IgD-negative memory B cell (primary cell): ENCODE data around the gene MCCD1. TPM values are rescaled to one million over a fixed set of nuclear protein-coding genes. Genes with fewer than 3 reads are reported as not detected.
A peak's percentile ranks its signal among the peaks of the same experiment; 100 is the strongest.
"Not testable (repeated sequence)": the region's sequence is repeated elsewhere in the genome, so short reads cannot be mapped to it uniquely, and the experiment has no call there.

Experiments
- H3K27ac Mint-ChIP-seq, 3 donors: one replicate each; pipeline ENCODE4 v1.8.0; 2020 to 2022; ENCODE audit warnings: mild to moderate bottlenecking in 3 of 3, mixed read lengths in 3 of 3, moderate library complexity in 1 of 3
- H3K27me3 Mint-ChIP-seq: one replicate; pipeline ENCODE4 v1.8.0; 2021; ENCODE audit warnings: mixed read lengths
- H3K36me3 Mint-ChIP-seq: one replicate; pipeline ENCODE4 v1.8.0; 2020; ENCODE audit warnings: mild to moderate bottlenecking, mixed read lengths
- H3K4me1 Mint-ChIP-seq, 3 donors: one replicate each; pipeline ENCODE4 v1.8.0; 2020 to 2022; ENCODE audit warnings: mixed read lengths in 3 of 3, mild to moderate bottlenecking in 1 of 3
- H3K4me3 Mint-ChIP-seq, 4 donors: one replicate each; pipeline ENCODE4 v1.8.0; 2020 to 2022; ENCODE audit warnings: mild to moderate bottlenecking in 4 of 4, mixed read lengths in 4 of 4, moderate library complexity in 3 of 4
- H3K9me3 Mint-ChIP-seq, 3 donors: one replicate each; pipeline ENCODE4 v1.8.0; 2020 to 2021; ENCODE audit warnings: mixed read lengths in 3 of 3, mild to moderate bottlenecking in 1 of 3
- polyA plus RNA-seq: library from polyadenylated mRNA; unstranded; fragments of 300-500 nt; fragmentation: Illumina TruSeq; gene quantifications from one replicate; pipeline ENCODE4 v1.2.3, GENCODE V29; 2021

MCCD1 gene
- polyA plus RNA-seq, 1 donor from 2014 or later: not detected

DNA sequence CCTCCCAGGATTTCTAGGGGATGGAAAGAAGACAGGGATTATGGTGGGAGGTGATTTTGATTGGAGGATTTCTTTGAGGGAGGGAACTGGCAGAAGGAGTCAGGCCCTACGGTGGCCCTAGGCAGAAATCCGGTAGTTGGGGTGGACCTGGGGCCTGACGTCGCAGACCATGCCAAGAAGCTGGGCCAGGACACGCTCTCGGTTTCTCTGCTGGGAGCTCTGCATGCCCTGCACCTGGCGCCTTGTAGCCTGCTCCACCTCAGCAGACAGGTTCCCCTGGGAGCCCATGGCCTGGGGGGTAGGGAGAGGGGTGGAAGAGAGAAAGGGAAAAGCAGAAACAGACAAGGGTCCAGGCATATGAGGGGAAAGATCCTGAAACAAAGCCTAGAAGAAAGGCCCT is 16.5 kb downstream of the MCCD1 start:
- Mint-ChIP-seq H3K27me3 (peaks cover 1% of the 10 kb centered on the region), H3K36me3 (no peaks in the 10 kb centered on the region), H3K9me3 (no peaks in the 10 kb centered on the region), H3K27ac (peak overlapping the region in 1 of 3 donors; percentile 88), H3K4me3 (peak overlapping the region in 2 of 4 donors; percentile 76 to 92), H3K4me1 (peaks cover 28 to 34% (median 32%) of the 10 kb centered on the region in 3 donors)

DNA sequence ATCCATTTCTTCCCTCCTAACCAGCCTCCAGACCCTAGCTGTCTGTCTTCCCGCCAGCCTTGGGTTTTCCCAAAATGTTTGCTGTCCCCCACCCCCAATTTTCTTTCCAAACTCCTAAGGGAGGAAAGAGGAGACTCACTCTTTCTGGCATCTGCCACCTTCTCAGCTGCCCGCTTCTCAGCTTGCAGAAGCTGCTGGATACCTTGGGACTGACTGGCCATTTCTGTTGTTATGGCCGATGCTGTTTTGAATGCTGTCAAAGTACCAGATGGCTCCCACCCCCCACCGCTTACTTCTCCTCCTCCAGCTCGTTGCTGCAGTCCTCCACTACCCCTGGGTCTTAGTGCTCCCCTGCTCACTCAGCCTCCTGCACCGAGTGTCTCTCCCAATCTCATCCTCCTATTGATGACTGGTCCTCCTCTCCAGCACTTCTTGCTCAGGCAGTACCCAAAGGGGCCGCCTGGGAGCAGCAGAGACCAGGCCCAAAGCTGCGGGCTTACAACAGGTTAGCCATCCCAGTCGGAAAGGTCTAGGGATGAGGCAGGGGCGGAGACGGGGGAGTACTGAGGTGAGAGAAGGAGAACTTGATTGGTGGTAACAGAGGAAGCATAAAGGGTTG is 17.7 kb downstream of the MCCD1 start, which contains the start of gene ATP6V1G2:
TSS of gene ATP6V1G2 (minus strand) at position 270 of the 619 bp plus-strand sequence. CDS start at position 221, 49 bp downstream.
- peaks cover 1% of the 10 kb centered on the region for H3K27me3 Mint-ChIP-seq
- peak within 1 kb of the TSS; percentile 76 to 98 (median 88) for H3K4me3 Mint-ChIP-seq
- no peaks in the 10 kb centered on the region for H3K9me3 Mint-ChIP-seq
- H3K27ac Mint-ChIP-seq: peak within 1 kb of the TSS; percentile 86 to 97 (median 88)
- no peaks in the 10 kb centered on the region for H3K36me3 Mint-ChIP-seq
- H3K4me1 Mint-ChIP-seq: peaks cover 23 to 29% (median 29%) of the 10 kb centered on the region in 3 donors

DNA sequence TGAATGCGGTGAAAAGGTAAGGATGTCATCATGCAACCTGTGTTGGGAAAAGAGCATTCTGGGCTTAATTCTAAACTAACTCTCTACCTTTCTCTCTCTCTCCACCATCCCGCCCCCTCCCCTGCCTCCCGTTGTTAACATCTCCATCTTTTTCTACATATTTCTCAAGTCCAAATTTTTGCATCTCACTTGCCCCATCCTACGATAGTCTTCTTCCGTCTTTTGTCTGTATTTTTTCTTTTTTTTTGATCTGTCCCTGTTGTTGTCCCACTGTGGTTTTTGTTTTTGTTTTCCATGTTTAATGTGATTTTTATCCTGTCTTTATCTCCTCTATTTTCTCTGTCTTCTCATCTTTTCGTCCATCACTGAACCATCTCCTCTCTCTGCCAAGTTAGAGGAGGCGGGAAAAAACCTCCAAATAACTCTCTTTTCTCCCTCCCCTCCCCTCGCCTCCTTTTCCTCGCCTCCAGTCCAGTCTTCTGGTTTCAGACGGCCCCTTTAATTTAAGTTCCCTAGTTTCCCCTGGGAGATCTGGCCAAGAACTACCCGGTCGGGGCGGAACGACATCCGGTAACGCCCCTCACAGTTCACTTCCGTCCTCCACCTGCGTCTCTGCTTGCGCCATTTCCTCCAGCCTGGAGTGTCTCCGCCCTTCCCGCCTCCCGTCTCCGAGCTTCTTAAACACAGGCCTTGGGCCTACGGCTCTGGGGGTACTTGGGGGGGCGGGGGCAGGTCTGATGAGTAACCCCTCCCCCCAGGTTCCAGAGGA is 18.4 kb downstream of the MCCD1 start, which contains the start of gene NFKBIL1:
TSS of gene NFKBIL1 (plus strand) at position 651 of the 769 bp plus-strand sequence. CDS start at position 738, 87 bp downstream.
- Mint-ChIP-seq H3K27me3 (peaks cover 1% of the 10 kb centered on the region), H3K4me3 (peak within 1 kb of the TSS; percentile 76 to 98 (median 88)), H3K9me3 (no peaks in the 10 kb centered on the region), H3K36me3 (no peaks in the 10 kb centered on the region), H3K4me1 (peaks cover 19 to 32% (median 30%) of the 10 kb centered on the region in 3 donors), H3K27ac (peak within 1 kb of the TSS; percentile 86 to 97 (median 88))

DNA sequence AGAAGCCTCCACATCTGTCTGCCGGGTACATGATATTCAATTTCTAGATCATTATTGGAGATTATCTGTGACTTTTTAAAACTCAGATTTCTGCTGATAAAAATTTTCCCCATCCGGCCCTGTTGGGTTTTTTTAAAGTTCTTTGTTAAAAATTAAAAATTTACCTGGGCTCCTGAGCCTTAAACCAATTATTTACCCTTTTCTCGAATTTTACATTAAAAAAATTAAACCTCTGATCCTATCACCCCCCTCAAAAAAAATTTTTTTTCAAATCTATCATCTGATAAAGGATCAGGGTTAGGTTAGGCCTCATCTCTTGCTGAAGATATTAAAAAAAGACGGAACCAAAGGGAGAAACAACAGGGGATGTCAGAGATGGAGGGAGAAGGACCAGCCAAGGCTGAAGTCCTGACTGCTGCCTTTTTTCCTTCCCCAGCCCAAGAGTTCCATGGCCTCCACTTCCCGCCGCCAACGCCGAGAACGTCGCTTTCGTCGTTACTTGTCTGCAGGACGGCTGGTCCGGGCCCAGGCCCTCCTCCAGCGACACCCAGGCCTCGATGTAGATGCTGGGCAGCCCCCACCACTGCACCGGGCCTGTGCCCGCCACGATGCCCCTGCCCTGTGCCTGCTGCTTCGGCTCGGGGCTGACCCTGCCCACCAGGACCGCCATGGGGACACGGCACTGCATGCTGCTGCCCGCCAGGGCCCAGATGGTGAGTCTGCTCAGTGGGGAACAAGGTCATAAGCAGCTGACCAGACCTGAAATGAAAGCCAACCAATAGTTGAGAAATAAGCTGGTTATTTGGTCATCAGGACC is 19.2 kb downstream of the MCCD1 start:
- peaks cover 16 to 32% (median 29%) of the 10 kb centered on the region in 3 donors for H3K4me1 Mint-ChIP-seq
- peaks cover 1% of the 10 kb centered on the region for H3K27me3 Mint-ChIP-seq
- peak overlapping the region; percentile 76 to 98 (median 88) for H3K4me3 Mint-ChIP-seq
- H3K36me3 Mint-ChIP-seq: no peaks in the 10 kb centered on the region
- H3K9me3 Mint-ChIP-seq: no peaks in the 10 kb centered on the region
- peak overlapping the region; percentile 86 to 97 (median 88) for H3K27ac Mint-ChIP-seq

DNA sequence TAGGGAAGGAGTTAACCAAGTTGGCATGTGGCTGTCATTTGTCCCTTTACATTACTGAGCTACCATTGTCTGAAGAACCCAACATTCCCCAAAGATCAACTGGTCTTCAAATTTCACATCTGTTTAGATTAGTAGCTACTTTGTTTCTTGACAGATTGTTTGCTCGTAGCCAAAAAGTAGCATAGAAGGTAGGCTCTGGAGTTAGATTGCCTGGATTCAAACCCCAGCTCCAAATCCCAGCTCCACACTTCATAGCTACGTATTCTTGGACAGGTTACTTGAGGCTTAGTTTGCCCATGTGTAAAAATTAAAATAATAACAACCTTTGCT is 19.7 kb downstream of the MCCD1 start:
- Mint-ChIP-seq H3K4me1 (peaks cover 16 to 29% (median 25%) of the 10 kb centered on the region in 3 donors), H3K36me3 (no peaks in the 10 kb centered on the region), H3K4me3 (peak overlapping the region in 1 of 4 donors; percentile 41), H3K9me3 (no peaks in the 10 kb centered on the region), H3K27me3 (peaks cover 1% of the 10 kb centered on the region), H3K27ac (peak overlapping the region in 2 of 3 donors; percentile 40 to 88)

DNA sequence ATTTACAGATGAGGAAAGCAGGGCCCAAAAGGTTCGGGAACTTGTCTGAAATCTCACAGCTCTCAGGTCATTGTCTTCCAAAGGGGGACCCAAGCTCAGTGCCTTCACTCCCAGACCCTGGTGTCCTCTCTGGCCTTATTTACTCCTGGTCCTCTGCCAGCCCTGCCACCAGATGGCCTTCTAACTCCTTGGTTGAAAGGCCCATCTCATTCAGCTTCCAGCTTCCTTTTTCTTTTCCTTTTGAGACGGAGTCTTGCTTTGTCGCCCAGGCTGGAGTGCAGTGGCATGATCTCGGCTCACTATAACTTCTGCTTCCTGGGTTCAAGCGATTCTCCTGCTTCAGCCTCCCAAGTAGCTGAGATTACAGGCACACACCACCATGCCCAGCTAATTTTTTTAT is 22.6 kb downstream of the MCCD1 start:
- not testable (repeated sequence) for H3K27me3 Mint-ChIP-seq, H3K9me3 Mint-ChIP-seq, H3K36me3 Mint-ChIP-seq
- H3K27ac Mint-ChIP-seq: peak overlapping the region; percentile 58 to 88 (median 59)
- peaks cover 20 to 35% (median 25%) of the 10 kb centered on the region in 3 donors for H3K4me1 Mint-ChIP-seq
- H3K4me3 Mint-ChIP-seq: peak overlapping the region; percentile 40 to 84 (median 77)

DNA sequence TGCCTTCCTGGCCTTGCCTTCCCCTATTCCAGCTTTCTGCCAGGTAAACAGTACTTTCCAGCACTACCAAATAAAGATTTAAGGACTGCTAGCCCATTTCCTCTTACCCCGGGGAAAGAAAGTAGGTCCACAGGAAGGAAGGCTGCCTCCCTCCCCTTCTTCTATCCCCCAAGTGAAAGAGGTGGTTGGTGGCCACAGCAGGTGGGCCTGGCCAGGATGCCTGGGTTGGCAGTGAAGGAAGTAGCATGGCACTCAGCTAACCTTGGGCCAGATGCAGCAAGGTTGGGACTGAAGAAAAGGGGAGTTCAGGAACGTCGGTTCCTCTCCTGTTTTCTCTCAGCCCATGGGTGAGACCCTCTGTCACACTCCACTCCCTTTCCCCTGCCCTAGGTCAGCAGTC is 27.5 kb downstream of the MCCD1 start:
- H3K27me3 Mint-ChIP-seq: no peaks in the 10 kb centered on the region
- peak overlapping the region in 1 of 3 donors; percentile 45 for H3K27ac Mint-ChIP-seq
- no peaks in the 10 kb centered on the region for H3K9me3 Mint-ChIP-seq
- peaks cover 34 to 52% (median 44%) of the 10 kb centered on the region in 3 donors for H3K4me1 Mint-ChIP-seq
- H3K4me3 Mint-ChIP-seq: peak overlapping the region in 1 of 4 donors; percentile 13
- peaks cover 2% of the 10 kb centered on the region for H3K36me3 Mint-ChIP-seq

DNA sequence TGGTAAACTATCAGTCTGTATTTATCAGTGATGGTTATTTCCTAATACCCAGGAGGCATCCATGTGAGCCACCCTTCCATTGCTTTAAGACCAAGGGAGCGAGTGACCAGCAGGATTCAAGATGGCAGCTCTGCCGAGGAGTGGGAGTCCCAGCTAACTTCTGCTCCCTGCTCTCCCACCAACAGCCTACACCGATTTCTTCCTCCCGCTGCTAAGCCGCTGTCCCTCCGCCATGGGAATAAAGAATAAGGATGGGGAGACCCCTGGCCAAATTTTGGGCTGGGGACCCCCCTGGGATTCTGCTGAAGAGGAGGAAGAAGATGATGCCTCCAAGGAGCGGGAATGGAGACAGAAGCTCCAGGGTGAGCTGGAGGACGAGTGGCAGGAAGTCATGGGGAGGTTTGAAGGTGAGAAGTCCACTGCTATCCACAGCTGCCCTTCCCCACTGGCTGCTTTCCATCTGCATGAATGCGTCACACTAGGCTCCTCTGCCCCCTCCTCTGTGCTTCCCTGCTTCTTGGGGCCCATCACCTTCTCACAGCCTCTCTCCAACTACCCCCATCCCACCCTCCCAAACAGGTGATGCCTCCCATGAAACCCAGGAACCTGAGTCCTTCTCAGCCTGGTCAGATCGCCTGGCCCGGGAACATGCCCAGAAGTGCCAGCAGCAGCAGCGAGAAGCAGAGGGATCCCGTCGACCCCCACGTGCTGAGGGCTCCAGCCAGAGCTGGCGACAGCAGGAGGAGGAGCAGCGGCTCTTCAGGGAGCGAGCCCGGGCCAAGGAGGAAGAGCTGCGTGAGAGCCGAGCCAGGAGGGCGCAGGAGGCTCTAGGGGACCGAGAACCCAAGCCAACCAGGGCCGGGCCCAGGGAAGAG is 28.9 kb downstream of the MCCD1 start:
- Mint-ChIP-seq H3K27ac (peak overlapping the region in 1 of 3 donors; percentile 98), H3K4me1 (peaks cover 38 to 55% (median 49%) of the 10 kb centered on the region in 3 donors), H3K9me3 (no peaks in the 10 kb centered on the region), H3K4me3 (peak overlapping the region in 3 of 4 donors; percentile 32 to 94 (median 88)), H3K36me3 (peaks cover 5% of the 10 kb centered on the region), H3K27me3 (no peaks in the 10 kb centered on the region)

DNA sequence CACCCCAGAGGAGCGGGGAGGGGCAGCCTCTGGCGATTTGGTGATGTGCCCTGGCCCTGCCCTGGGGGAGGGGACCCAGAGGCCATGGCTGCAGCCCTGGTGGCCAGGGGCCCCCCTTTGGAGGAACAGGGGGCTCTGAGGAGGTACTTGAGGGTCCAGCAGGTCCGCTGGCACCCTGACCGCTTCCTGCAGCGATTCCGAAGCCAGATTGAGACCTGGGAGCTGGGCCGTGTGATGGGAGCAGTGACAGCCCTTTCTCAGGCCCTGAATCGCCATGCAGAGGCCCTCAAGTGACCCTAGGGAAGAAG is 29.5 kb downstream of the MCCD1 start:
- peak overlapping the region in 2 of 3 donors; percentile 95 to 98 for H3K27ac Mint-ChIP-seq
- H3K4me3 Mint-ChIP-seq: peak overlapping the region; percentile 84 to 96 (median 91)
- peaks cover 43 to 60% (median 53%) of the 10 kb centered on the region in 3 donors for H3K4me1 Mint-ChIP-seq
- no peaks in the 10 kb centered on the region for H3K9me3 Mint-ChIP-seq
- H3K27me3 Mint-ChIP-seq: no peaks in the 10 kb centered on the region
- H3K36me3 Mint-ChIP-seq: peaks cover 5% of the 10 kb centered on the region

DNA sequence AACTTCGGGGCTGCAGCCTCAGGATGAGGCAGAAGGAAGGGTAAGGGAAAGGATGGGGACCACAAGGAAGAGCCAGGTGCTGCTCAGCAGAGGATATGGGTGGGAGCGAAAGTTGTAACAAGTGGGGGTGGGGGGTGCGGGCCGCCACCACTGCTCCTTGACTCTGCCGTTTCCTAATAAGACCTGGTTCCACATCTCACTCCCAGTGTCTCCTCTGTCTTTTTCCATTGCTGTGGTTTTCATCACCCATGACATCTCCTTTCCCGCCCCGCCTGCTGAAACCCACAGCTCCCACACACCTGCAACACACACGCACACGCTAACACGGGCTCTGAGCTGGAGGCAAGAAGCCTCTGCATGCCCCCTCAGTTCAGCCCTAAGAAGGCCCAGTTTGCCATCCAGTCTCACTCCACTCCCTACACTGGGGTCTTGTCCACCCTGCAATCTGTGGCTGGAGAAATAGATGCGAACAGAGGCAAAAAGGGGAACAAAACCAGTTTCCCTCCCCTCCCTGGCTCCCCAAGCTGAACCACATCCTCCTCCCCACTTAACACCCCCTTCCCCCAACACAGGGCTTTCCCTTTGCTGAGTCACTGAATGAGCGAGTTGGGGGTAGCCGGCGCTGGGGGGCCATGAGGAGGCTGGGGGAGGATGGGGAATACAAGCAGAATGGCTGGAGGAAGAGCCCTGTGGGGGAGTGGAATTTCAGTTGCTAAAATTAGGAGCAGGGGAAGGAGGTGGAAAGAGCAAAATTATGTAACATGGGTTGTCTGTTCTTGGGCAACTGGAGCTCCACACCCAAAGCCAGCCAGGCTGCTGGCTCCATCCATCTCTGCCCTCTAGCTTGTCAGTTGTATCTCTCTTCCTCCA is 30.1 kb downstream of the MCCD1 start:
- Mint-ChIP-seq H3K36me3 (peaks cover 6% of the 10 kb centered on the region), H3K4me1 (peaks cover 47 to 64% (median 58%) of the 10 kb centered on the region in 3 donors), H3K9me3 (no peaks in the 10 kb centered on the region), H3K4me3 (peak overlapping the region; percentile 84 to 96 (median 91)), H3K27me3 (no peaks in the 10 kb centered on the region), H3K27ac (peak overlapping the region; percentile 94 to 98 (median 95))

DNA sequence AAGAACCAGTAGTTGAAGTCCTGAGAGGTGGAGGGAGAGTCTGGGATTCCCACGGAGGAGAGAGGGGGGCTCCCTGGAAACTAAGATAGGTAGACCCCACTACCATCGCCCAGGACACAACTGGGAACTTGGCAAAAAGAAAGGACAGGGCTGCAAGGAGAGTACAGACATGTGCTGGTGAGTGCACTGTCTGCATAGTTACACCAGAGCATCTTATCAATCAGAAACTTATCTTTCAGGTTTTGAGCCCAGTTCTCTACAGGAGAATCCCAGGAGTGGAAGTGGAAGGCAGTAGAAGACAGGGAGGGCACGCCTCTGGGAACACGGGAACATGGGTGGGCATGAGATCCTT is 30.8 kb downstream of the MCCD1 start:
- Mint-ChIP-seq H3K27ac (peak overlapping the region; percentile 94 to 98 (median 95)), H3K27me3 (no peaks in the 10 kb centered on the region), H3K36me3 (peaks cover 7% of the 10 kb centered on the region), H3K4me1 (peaks cover 47 to 65% (median 59%) of the 10 kb centered on the region in 3 donors), H3K4me3 (peak overlapping the region; percentile 84 to 96 (median 91)), H3K9me3 (no peaks in the 10 kb centered on the region)

DNA sequence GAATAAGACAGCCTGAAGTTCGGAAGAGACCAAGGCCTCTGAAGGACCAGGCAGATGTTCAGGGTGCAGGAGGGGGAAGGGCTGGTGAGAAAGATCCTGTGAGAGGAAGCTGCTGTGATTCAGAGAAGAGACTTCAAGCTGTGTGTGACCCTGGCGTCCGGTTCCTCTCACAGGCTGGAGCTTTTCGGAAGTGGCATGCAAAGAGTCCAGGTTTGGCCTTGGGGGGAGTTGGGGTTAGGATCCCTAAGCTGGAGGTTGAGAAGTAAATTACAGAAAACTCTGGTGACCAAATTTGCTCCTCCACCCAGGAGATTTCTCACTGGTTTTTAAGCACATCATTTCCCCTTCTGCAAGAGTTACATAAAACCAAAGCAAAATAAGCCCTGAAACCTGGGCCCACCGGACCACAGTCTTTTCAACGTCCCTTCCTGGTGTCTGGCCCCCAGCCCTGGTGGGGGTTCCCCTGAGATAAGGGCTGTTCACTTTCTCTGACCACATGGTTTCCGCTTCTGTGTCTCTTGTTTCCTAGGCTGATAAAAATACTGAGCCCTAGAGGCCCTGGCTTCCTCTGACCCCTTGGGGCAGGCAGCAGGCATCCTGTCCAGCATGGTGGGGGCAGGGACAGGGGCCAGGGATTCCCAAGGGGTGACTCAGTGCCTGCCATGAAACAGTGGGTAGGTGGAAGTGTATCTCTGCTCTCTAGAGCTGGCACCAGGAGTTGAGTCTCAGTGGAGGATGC is 31.4 kb downstream of the MCCD1 start:
- H3K9me3 Mint-ChIP-seq: no peaks in the 10 kb centered on the region
- no peaks in the 10 kb centered on the region for H3K27me3 Mint-ChIP-seq
- H3K36me3 Mint-ChIP-seq: peaks cover 7% of the 10 kb centered on the region
- H3K4me1 Mint-ChIP-seq: peaks cover 48 to 66% (median 64%) of the 10 kb centered on the region in 3 donors
- H3K4me3 Mint-ChIP-seq: peak overlapping the region; percentile 84 to 96 (median 91)
- peak overlapping the region; percentile 94 to 98 (median 95) for H3K27ac Mint-ChIP-seq

DNA sequence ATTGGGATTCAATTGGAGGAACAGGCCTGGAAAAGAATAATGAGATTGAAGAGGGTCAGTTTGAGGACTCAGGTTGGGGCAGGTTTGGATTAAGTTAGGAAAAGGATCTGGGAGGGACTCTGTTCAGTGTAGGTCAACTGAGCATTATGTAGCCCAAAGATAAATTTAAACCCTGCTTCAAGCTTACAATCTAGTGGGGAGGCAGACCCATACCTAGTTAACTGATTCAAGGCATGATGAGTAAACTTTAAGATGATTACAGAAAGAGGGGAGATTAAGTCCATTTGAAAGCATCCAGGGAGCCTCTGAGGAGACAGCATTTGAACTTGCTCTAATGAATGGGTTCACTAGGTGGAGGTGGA is 31.9 kb downstream of the MCCD1 start:
- Mint-ChIP-seq H3K4me1 (peaks cover 48 to 71% (median 69%) of the 10 kb centered on the region in 3 donors), H3K4me3 (peak overlapping the region; percentile 84 to 96 (median 91)), H3K27me3 (no peaks in the 10 kb centered on the region), H3K27ac (peak overlapping the region; percentile 94 to 98 (median 95)), H3K9me3 (no peaks in the 10 kb centered on the region), H3K36me3 (peaks cover 11% of the 10 kb centered on the region)
